HG02852 (cell line): ENCODE measurements around the gene SNTG2.

Experiments
- ATAC-seq: cut with Tn5 transposase; IDR thresholded peaks from one replicate; pipeline ENCODE4 v1.9.1; 2021; ENCODE audit warnings: mild to moderate bottlenecking, moderate library complexity; ENCODE audit not compliant: unreplicated experiment

Gene SNTG2

DNA sequence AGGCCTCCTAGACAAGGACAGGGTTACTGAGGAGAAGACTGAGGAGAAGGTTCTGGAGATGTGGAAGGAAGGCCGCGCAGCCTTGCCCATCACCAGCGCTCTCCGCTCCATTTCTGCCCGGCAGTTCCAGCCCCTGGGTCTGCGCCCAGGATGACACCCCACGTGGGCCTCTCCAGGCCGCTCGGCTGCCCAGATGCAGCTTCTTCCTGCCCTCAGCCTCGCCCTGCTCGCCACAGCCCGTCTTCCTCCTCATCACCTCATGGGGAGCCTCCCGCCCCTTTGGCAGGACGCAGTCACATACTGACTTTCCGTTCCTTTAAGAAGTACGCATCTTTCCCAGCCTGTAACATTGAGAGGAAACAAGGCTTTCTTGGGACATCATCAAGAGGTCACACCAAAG, 37.1 kb downstream of the SNTG2 start:
- ATAC-seq = no peak

DNA sequence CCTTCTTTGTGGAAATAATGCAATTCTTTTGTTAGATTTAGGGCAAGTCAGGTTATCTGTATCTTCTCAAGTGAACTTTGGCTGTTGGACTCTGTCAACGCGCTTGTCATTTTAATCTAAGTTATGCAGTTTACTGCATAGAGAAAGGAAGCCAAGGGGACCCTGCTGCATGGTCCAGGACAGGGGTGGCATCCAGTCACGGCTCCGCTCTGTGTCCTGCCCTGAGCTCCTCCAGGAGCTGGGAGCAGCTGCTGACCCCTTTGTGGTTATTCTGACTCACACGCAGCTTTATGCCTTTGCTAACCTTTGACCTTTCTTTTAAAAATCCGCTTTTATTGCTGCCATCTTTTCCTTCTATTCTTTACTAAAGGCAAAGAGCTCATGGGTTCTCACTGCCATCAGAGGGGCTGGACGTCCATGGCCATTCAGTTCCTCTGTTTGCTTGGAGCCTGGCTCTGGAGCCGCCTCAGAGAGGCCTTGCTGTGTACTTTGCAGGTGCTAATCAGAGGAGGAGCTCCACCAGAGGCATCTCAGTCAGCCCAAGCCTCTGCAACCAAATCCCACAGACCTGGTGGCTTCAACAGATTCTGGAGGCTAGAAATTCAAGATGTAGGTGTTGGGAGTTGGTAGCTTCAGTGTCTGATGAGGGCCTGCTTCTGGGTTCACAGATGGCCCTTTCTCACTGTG, 39.3 kb downstream of the SNTG2 start:
- ATAC-seq = no peak

DNA sequence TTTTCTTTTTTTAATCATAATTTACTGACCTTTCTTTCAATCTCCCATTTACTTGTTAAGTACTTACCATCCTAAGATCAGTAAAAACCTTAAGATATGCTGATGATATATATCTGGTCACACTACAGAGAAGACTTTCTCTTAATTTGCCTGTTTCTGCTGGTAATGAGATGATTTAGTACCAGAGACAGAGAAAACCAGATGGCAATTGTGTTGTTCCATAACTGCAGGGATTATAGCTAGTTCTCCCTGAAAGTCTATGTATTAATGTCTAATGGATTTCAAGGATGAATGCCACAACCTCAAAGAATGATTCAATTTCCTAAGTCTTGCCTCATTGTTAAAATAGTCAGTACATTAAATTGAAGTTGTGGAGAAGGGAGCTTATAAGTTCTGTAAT, 40.3 kb downstream of the SNTG2 start:
- no peak for ATAC-seq

DNA sequence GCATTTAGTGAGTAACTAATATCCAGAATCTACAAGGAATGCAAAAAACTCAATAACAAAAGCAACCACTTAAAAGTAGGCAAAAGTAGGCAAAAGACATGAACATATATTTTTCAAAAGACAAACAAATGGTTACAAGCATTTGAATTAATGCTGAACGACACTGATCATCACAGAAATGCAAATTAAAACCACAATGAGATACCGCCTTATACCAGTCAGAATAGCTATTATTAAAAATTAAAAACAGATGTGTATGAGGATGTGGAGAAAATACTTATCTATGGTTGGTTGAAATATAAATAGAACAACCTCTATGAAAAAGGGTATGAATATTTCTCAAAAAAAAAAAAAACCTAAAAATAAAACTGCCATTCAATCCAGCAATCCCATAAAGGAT, 51.7 kb downstream of the SNTG2 start:
- no peak for ATAC-seq

DNA sequence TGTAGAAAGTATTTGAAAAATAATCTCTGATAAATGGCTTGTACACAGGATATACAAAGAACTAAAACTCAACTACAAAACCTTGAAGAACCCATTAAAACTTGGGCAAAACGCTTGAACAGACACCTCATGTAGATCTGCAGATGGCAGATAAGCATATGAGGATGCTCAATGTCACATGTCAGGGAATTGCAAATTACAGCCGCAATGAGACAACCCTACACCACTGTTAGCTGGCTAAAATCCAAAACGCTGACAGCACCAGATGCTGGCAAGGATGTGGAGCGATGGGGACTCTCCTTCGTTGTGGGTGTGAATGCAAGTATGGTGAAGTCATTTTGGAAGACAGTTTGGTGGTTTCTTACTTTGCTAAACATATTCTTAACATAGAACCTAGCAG, 53.7 kb downstream of the SNTG2 start:
- ATAC-seq = no peak

DNA sequence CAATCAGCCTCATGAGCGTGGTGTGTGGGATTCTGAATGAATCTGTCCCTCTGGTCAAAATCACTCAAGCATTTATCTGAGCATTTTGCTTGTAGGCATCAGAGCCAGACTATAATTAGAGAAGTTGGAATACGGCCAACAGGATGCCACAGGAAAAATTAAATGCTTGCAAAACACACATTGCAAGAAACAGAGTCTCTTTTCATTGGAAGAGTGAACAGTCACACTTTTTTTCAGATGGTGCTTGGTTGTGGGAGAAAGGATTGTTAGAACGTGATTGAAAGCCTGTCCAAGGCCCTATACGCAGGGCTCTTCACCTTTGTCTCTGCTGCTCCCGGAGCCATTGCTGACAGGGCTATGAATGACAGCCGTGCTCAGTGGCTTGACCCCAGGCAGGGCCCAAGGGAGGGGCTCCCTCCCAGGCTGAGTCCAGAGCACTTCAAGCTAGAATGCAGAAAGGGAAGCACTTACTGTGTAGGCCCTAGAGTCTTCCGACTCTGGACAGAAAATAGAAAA, 59.8 kb downstream of the SNTG2 start:
- no peak for ATAC-seq

DNA sequence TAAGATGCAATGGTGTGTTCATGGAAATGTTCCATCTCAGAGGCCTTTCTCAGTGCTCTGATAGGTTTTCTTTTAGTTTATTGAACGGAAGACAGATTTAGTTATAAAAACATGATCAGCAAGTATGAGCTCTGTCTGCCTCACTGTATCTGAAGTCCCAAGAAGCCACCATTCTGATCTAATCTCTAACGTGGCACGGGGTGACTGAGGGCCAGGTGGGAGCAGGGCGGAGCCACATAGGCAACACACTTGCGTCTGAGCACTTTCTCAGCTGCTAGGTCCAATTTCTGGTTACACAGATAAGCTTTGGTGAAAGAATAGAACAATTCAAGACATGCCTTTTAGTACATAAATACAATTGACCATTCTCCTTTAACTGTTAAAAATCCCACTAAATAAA, 60.4 kb downstream of the SNTG2 start:
- ATAC-seq = no peak

DNA sequence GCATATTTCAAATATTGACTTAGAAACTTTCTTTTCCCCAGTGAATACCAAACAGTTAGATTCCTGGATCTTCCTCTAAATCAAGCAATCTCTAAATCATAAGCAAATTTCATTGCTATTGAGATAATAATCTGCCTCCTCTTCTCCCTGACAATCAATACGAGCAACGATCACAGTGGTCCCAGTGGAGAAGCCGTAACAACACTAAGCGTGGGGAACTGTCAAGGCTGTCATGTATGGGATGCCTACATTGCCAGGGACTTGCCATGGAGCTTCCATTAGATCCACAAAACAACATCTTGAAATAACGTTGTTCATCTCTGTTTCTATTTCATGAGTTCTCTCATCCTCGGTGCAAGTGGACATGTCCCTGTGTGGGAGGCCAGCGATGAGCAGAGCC, 61.3 kb downstream of the SNTG2 start:
- ATAC-seq = no peak

DNA sequence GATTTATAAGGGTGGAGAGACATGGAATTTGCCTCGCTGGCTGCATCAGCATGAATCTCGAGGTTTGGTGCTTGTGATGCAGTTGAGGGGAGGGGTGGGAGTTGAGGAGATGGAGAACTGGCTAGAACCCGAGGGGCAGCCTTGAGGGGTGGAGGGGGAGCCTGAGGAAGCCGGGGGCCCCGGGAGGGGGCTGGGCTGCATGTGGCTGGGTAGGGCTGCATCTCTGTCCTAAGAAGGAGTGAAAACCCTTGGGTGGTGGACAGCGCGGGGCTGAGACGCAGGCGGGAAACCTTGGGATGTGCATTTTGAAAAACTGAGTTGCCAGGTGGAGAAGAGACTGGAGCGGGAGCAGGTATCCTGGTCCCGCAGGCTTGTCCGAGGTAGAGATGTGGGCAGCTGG, 64.2 kb downstream of the SNTG2 start:
- ATAC-seq = no peak

DNA sequence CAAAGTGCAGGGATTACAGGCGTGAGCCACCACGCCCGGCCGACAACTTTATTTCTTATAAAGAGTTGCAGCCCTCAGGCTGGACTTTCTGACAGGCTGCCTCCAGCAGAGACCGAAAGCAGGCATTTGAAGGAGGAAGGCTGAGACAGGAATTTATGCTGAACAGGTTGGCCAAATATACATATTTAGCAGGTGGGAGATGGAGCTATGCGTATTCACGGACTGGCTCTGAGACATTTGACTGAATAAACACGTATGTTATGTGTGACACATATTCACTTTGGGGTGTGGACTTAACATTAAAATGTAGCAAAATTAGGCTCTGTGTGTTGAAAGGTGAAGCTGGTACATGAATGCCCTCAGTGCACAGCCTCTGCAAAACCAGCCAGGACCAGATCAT, 65.9 kb downstream of the SNTG2 start:
- no peak for ATAC-seq

DNA sequence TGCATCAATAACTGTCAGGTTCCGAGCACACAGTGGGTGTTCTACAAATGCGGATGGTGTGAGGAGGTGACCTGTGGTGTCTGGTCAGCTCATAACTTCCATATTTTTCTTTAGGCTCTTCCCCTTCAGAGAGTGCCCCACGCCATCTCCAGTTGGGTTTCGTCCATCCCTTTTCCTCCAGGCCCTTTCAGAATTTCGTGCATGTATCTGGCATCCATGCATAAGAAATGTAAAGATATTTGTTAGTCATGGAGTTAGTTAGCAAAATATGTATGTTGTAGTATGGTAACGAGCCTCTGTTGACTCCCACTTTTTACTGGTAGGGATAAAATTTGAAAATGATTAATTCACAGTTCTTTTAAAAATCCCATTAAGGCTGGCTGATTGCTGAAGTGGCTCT, 67.2 kb downstream of the SNTG2 start:
- ATAC-seq = no peak

DNA sequence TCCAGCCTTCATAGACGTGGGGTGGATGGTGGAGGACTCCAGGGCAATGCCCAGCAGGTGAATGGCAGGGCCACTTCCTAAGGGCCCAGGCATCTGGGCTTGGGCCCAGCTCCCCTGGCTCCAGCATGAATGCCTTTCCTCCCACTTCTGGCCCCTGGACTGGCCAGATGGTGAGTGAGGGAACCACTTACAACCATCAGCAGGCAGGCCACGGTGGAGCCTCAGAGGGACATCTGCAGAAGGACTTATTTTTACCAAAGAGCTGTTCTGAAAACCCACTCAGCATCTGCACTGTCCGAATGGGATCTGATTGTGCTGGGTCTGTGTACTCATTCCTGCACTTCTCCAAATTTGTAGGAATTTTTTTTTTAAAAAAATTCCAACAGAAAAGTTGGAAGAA, 69.6 kb downstream of the SNTG2 start:
- ATAC-seq = no peak

DNA sequence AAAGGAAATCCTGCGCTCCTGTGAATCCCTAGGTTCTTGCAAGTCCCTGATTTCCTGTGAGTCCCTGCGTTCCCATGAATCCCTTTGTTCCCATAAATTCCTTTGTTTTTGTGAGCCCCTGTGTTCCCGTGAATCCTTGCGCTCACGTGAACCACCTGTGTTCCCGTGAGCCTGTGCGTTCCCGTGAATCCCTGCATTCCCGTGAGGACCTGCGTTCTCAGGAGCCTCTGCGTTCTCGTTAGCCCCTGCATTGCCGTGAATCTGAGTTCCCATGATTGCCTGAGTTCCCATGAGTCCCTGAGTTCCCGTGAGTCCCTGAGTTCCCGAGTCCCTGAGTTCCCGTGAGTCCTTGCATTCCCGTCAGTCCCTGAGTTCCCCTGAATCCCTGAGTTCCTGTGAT, 71.5 kb downstream of the SNTG2 start:
- no peak for ATAC-seq

DNA sequence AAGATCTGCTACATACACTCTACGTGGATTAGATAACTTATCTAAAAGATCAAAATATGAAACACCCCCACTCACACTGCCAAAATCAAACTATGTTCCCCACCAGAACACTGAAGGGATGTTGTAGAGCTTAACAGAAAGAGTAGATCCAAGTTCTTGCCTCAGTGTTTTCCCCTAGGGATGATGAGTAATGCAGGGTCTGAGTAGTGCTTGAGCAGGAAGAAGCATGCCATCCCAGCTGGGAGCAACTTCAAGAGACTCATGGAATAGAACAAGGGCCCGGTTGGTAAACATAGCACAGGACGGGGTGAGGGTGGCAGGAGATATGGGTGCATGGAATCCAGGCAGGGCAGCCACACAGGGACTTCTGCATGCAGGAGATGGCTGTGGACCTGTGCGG, 74.3 kb downstream of the SNTG2 start:
- ATAC-seq = no peak

DNA sequence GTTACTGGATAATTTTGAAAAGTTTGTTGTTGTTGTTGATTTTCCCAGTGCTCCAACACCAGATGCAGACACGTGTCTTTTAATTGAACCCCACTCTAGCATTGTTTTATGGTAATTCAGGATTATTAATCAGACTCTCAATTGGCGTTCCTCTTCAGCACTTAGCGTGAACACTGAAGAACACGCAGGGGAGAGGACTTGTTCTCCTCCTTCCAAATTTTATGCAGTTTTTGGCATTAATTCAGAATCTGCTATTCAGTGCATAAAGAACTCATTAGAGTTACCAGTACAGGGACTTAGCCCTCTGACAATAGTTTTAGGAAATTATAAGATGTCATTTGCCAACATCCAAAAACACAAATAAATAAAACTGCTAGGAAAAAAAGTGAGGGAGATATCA, 75.5 kb downstream of the SNTG2 start:
- no peak for ATAC-seq

DNA sequence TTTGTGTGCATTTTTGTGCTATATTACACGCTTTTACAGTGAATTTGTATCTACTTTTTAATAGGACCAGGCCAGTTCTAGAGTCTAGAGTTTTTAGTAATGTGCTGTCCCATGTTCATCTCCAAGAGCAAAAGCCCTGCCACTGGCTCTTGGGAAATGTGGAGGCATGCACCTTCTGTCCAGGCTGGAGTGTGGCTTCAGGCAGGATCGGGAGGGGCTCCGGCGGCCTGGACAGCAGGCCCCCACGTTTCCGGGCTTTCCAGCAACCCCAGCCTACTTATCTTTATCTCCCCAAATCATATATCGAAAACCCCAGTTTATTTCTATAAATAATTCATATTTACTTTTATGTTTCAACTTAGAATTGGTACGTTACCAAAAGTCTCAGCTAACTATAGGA, 78.2 kb downstream of the SNTG2 start:
- no peak for ATAC-seq

DNA sequence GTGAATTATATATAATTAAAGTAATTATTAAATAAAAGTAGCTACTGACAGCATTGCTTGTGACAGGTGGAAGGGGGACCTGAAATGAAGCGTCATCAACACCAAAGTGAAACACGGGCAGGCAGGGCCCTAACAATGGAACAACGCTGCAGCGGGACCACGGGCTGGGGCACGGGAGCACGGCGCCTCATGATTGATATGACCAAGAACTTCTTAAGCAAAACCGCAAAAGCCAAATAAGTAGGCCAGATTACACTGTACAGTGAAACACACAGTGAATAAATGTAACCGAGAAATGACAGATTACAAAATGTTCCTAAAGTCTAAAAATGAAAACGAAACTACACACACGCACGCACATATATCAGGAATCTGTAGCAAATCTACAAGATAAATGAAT, 81.4 kb downstream of the SNTG2 start:
- ATAC-seq = no peak

DNA sequence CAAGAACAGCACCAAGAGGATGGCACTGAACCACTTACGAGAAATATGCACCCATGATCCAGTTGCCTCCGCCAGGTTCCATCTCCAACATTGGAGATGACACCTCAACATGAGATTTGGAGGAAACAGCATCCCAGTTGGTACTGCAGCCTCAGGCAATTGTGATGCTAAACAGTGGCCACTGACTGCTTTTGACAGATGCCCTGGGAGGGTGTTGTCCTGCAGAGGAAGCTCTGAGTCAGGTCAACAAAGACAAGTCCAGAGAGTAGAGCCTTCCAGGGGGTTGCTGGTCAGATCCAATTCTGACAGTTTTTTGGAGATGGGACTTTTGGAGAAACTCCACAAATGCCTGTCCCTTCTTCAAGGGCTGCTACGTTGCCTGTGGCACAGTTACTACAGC, 82.4 kb downstream of the SNTG2 start:
- no peak for ATAC-seq

DNA sequence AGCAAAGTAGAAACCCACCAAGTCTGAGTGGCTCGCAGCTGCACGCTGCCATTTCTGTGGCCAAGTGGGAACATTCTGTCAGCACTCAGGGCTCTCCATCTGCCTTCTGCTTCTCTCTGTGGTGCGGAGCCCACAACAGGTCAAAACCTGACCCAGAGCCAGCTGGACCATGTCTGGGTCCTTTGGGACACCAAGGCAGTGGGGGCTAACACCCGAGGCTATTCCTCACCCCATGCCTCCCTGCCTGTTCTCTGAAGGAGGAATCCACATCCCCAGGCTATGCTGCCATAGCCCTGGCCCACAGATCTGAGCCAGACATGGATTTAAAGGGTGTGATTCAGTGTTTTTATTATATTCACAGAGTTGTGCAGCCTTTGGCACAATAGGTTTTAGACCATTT, 86.4 kb downstream of the SNTG2 start:
- ATAC-seq = no peak

DNA sequence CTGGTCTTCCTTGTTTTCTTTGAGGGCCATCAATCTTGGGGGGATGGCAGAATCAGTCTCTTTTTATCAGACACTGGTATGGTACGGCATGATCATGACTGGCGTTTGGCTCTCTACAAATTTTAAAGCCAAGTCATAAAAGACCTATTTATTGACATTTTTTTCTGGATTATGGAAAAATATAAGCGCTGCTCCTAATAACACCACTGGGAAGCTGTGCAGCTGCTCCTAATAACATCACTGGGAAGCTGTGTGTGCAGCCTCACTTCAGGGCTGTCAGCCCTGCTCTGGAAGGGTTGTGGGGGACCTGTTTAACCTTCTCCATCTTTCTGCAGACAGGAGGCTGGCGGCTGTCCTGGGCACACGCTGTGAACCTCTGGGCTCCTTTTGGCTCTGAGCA, 88.9 kb downstream of the SNTG2 start:
- no peak for ATAC-seq

DNA sequence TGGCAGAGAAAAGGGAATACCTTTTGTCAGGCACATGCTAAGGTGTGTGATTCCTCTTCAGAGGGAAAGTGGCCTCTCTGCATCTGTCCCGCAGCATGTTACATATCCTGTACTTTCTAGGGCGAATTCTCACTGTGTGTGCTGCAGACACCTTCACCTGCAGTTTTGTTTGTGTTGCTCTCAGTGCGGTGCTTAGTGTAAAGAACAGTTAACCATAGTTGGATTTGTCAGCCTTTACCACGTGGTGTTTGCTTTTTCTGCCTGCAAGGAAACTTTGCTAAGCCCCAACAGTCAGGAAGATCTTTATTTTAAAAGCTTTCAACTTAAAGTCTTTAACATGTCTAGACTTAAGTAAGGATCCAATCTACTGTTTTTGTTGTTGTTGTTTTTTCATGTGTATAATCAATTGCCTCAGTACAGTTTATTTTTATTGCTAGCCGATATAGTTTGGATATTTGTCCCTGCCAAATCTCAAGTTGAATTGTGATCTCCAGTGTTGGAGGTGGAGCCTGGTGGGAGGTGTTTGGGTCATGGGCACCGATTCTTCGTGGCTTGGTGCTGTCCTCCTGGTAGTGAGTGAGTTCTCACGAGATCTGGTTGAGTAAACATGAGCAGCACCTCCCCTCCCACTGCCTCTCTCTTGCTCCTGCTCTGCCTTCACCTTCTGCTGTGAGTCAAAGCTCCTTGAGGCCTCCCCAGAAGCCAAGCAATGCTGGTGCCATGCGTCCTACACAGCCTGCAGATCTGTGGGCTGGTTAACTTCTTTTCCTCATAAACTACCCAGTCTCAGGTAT, 90.6 kb downstream of the SNTG2 start:
- ATAC-seq = no peak

DNA sequence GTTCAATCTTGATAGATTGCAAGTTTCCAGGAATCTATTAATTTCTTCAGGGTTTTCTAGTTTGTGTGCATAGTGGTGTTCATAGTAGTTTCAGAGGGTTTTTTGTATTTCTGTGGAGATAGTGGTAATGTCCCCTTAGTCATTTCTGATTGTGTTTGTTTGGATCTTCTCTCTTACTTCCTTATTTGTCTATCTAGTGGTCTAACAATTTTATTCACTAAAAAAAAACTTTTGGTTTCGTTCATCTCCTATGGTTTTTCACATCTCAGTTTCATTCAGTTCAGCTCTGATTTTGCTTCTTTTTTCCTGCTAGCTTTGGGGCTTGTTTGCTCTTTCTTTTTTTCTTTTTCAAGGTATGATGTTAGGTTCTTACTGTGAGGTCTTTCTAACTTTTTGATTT, 94.5 kb downstream of the SNTG2 start:
- ATAC-seq = peak; percentile 79

DNA sequence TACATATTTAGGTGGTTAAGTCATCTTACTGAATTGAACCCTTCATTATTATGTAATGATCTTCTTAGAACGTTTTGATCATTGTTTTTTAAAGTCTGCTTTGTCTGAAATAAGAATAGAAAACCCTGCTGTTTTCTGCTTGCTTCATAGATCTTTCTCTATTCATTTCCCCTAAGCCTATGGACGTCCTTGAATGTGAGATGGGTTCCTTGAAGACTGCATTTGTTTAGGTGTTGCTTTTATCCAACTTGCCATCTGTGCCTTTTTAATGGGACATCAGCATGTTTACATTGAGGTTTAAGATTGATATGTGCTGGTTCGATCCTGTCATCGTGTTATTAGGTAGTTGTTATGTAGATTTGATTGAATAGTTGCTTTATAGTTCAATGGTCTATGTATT, 95.4 kb downstream of the SNTG2 start:
- no peak for ATAC-seq
